ENCODE results near the gene ATP4A. TPM values are rescaled to one million over a fixed set of nuclear protein-coding genes. Genes with fewer than 3 reads are reported as not detected.
A peak's percentile ranks its signal among the peaks of the same experiment; 100 is the strongest.

ATP4A gene
- total and polyA plus RNA-seq, 9 donors: 0.02 TPM; not detected in 8

DNA sequence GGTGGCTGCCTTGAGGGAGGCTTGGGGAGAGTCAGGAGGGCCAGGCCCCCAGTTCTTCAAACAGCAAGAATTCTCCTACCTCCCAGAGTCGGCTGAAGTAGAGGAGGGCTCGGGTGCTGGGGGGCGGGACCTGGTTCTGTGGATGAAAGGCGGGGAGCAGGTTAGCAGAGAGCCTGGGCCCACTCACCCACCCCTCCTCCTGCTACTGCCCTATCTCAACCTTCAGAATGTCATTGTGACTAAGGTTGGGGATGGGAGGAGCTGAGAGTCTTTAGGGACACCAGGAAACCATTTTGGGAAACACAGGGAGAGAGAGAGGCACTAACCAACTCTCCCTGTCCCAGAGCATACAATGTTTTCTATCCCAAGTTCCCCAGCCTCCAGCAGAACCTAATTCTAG lies 60.7 kb downstream of the ATP4A start:
- DNase-seq: no peak
- WGBS, 3 donors: 84 to 90% (median 86%) methylated on average over 4 of the region's 4 CpGs
- Histone ChIP-seq H3K4me1 (ENCODE audit: insufficient read depth) (no peaks in the 10 kb centered on the region), H3K27me3 (no peaks in the 10 kb centered on the region), H3K9me3 (no peaks in the 10 kb centered on the region), H3K27ac (no peak overlapping the region), H3K4me3 (no peak overlapping the region), H3K36me3 (no peaks in the 10 kb centered on the region)
- intact Hi-C loops (cut with DNase I): loop anchor here in 1 of 4 donors (10.0 kb wide), 1 partner anchor 238 kb away; the partner anchor contains the start of gene USF2
- TF ChIP-seq EP300 (IDR thresholded peaks at IDR 0.05): no peak
- TF ChIP-seq, protein P1, sequence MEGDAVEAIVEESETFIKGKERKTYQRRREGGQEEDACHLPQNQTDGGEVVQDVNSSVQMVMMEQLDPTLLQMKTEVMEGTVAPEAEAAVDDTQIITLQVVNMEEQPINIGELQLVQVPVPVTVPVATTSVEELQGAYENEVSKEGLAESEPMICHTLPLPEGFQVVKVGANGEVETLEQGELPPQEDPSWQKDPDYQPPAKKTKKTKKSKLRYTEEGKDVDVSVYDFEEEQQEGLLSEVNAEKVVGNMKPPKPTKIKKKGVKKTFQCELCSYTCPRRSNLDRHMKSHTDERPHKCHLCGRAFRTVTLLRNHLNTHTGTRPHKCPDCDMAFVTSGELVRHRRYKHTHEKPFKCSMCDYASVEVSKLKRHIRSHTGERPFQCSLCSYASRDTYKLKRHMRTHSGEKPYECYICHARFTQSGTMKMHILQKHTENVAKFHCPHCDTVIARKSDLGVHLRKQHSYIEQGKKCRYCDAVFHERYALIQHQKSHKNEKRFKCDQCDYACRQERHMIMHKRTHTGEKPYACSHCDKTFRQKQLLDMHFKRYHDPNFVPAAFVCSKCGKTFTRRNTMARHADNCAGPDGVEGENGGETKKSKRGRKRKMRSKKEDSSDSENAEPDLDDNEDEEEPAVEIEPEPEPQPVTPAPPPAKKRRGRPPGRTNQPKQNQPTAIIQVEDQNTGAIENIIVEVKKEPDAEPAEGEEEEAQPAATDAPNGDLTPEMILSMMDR (IDR thresholded peaks at IDR 0.05): no peak
- TF ChIP-seq POLR2A (IDR thresholded peaks at IDR 0.05): no peak

DNA sequence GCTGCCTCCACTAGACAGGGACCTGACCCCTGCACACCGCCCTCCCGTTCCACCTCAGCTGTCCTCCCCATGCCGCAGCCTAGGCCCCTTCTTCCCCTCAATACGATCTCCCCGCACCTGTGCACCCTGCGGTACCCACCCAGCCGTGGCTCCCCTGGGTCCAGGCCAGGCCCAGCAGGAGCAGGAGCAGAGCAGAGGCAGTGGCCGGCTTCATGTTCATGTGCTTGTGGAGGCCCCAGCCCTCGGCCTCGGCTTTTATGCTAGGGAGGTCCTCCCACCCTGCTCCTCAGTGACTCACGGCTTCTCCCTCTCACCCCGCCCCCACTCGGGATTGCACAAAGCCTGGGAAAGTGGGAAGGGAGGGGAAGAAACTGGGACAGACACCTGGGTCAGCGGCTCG lies 61.8 kb downstream of the ATP4A start:
- TF ChIP-seq POLR2A (IDR thresholded peaks at IDR 0.05) (no peak), EP300 (IDR thresholded peaks at IDR 0.05) (no peak)
- TF ChIP-seq, protein P1 (IDR thresholded peaks at IDR 0.05): no peak
- Histone ChIP-seq H3K27me3 (no peaks in the 10 kb centered on the region), H3K4me1 (ENCODE audit: insufficient read depth) (no peaks in the 10 kb centered on the region), H3K36me3 (no peaks in the 10 kb centered on the region), H3K4me3 (no peak overlapping the region), H3K9me3 (no peaks in the 10 kb centered on the region), H3K27ac (no peak overlapping the region)
- intact Hi-C loops (cut with DNase I): loop anchor here in 1 of 4 donors (10.0 kb wide), 1 partner anchor 237 kb away; the partner anchor contains the start of gene USF2
- DNase-seq: peak in 3 of 5 donors; percentile 35 to 56 (median 54)
- WGBS, 3 donors: 63 to 67% (median 67%) methylated on average over 15 of the region's 15 CpGs

DNA sequence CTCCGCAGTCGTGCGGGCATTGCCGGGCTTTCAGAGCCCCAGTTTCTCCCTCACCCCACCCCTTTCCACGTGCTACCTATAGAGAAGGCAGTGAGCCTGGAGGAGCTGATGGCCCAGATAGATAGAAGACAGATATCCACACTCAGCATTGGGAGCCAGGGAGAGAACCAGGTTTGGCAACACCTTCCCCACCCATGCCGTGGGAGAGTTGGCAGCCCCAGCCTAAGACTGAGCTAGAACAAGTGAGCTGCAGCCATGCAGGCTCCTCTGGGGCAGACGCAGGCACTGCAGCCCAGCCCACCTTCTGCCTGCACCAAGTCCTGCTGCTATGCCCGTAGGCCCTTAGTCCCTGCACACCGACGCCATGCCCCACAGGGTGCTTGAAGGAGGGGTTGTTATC lies 62.8 kb downstream of the ATP4A start:
- no peak overlapping the region for H3K27ac ChIP-seq

More for the DNA sequence above, 62.8 kb downstream of the ATP4A start:
- H3K27me3 ChIP-seq: no peaks in the 10 kb centered on the region
- H3K4me3 ChIP-seq: no peak overlapping the region
- H3K4me1 ChIP-seq (ENCODE audit: insufficient read depth): no peaks in the 10 kb centered on the region
- H3K36me3 ChIP-seq: no peaks in the 10 kb centered on the region
- TF ChIP-seq POLR2A (IDR thresholded peaks at IDR 0.05) (no peak), EP300 (IDR thresholded peaks at IDR 0.05) (no peak)
- TF ChIP-seq, protein P1 (IDR thresholded peaks at IDR 0.05): no peak
- no peaks in the 10 kb centered on the region for H3K9me3 ChIP-seq
- no peak for DNase-seq
- WGBS, 3 donors: 91 to 94% (median 91%) methylated on average over 10 of the region's 10 CpGs
- intact Hi-C loops (cut with DNase I): loop anchor here in 1 of 4 donors (10.0 kb wide), 1 partner anchor 236 kb away; the partner anchor contains the start of gene USF2

Other genes with a start within 250 kb of the ATP4A start
- 100 to 1,000 TPM in 5 of 7 donors, 10 to 100 TPM in 2; 54.2 to 264 (median 137) TPM for gene CD22, start 234.5 kb downstream of the ATP4A start, total RNA-seq
- gene CD22, start 234.5 kb downstream of the ATP4A start, polyA plus RNA-seq: 10 to 100 TPM; 79.4 to 94.2 TPM
- 1 to 10 TPM in 5 of 7 donors, under 1 TPM in 2; 0.11 to 5.0 (median 1.8) TPM for gene FFAR1, start 215.8 kb downstream of the ATP4A start, total RNA-seq
- gene FFAR1, start 215.8 kb downstream of the ATP4A start, polyA plus RNA-seq: under 1 TPM; 0.32 to 0.67 TPM
- under 1 TPM in 4 of 7 donors, not detected in 3; 0.15 to 0.43 (median 0.21) TPM for gene FFAR3, start 205.2 kb downstream of the ATP4A start, total RNA-seq
- gene FFAR3, start 205.2 kb downstream of the ATP4A start, polyA plus RNA-seq: under 1 TPM in 1 of 2 donors, not detected in 1; 0.12 TPM
- gene GPR42, start 192.6 kb downstream of the ATP4A start, total RNA-seq: not detected
- gene GPR42, start 192.6 kb downstream of the ATP4A start, polyA plus RNA-seq: not detected
- under 1 TPM in 2 of 7 donors, not detected in 5; 0.20 to 0.32 TPM for gene FFAR2, start 115.4 kb downstream of the ATP4A start, total RNA-seq
- gene FFAR2, start 115.4 kb downstream of the ATP4A start, polyA plus RNA-seq: under 1 TPM; 0.32 to 0.47 TPM
- gene KRTDAP, start 73.2 kb downstream of the ATP4A start, total RNA-seq: 1 to 10 TPM in 1 of 7 donors, under 1 TPM in 4, not detected in 2; 0.54 to 1.6 (median 0.75) TPM
- not detected for gene KRTDAP, start 73.2 kb downstream of the ATP4A start, polyA plus RNA-seq
- gene DMKN, start 50.0 kb downstream of the ATP4A start, total RNA-seq: 100 to 1,000 TPM in 3 of 7 donors, 10 to 100 TPM in 4; 82.1 to 177 (median 98.4) TPM
- gene DMKN, start 50.0 kb downstream of the ATP4A start, polyA plus RNA-seq: 10 to 100 TPM; 58.3 to 59.0 TPM
- gene SBSN, start 35.3 kb downstream of the ATP4A start, total RNA-seq: not detected
- gene SBSN, start 35.3 kb downstream of the ATP4A start, polyA plus RNA-seq: not detected
- gene GAPDHS, start 30.2 kb downstream of the ATP4A start, total RNA-seq: not detected
- gene GAPDHS, start 30.2 kb downstream of the ATP4A start, polyA plus RNA-seq: not detected
- 10 to 100 TPM; 61.4 to 87.7 (median 66.8) TPM for gene TMEM147, start 18.0 kb downstream of the ATP4A start, total RNA-seq
- 100 to 1,000 TPM in 1 of 2 donors, 10 to 100 TPM in 1; 80.9 to 105 TPM for gene TMEM147, start 18.0 kb downstream of the ATP4A start, polyA plus RNA-seq
- gene PMIS2, start 22.5 kb upstream of the ATP4A start, total RNA-seq: not detected
- not detected for gene PMIS2, start 22.5 kb upstream of the ATP4A start, polyA plus RNA-seq
- gene HAUS5, start 49.1 kb upstream of the ATP4A start, total RNA-seq: 10 to 100 TPM; 10.6 to 24.5 (median 19.5) TPM
- 10 to 100 TPM in 1 of 2 donors, 1 to 10 TPM in 1; 8.8 to 14.8 TPM for gene HAUS5, start 49.1 kb upstream of the ATP4A start, polyA plus RNA-seq
- gene RBM42, start 65.4 kb upstream of the ATP4A start, total RNA-seq: 10 to 100 TPM; 43.0 to 90.4 (median 78.1) TPM
- gene RBM42, start 65.4 kb upstream of the ATP4A start, polyA plus RNA-seq: 10 to 100 TPM in 1 of 2 donors, 1 to 10 TPM in 1; 6.1 to 68.0 TPM
- 1 to 10 TPM in 5 of 7 donors, under 1 TPM in 2; 0.79 to 2.5 (median 1.4) TPM for gene ETV2, start 78.1 kb upstream of the ATP4A start, total RNA-seq
- 1 to 10 TPM in 1 of 2 donors, not detected in 1; 1.9 TPM for gene ETV2, start 78.1 kb upstream of the ATP4A start, polyA plus RNA-seq
- gene COX6B1, start 84.7 kb upstream of the ATP4A start, total RNA-seq: 100 to 1,000 TPM; 181 to 320 (median 243) TPM
- 100 to 1,000 TPM; 466 to 601 TPM for gene COX6B1, start 84.7 kb upstream of the ATP4A start, polyA plus RNA-seq
- not detected for gene UPK1A, start 102.9 kb upstream of the ATP4A start, total RNA-seq
- under 1 TPM; 0.06 to 0.20 TPM for gene UPK1A, start 102.9 kb upstream of the ATP4A start, polyA plus RNA-seq
- gene ZBTB32, start 140.9 kb upstream of the ATP4A start, total RNA-seq: under 1 TPM in 1 of 7 donors, not detected in 6; 0.41 TPM
- not detected for gene ZBTB32, start 140.9 kb upstream of the ATP4A start, polyA plus RNA-seq
- gene KMT2B, start 154.3 kb upstream of the ATP4A start, total RNA-seq: 10 to 100 TPM; 13.0 to 53.7 (median 38.4) TPM
- gene KMT2B, start 154.3 kb upstream of the ATP4A start, polyA plus RNA-seq: 10 to 100 TPM in 1 of 2 donors, 1 to 10 TPM in 1; 8.8 to 27.2 TPM
- 10 to 100 TPM in 3 of 7 donors, 1 to 10 TPM in 4; 3.6 to 12.8 (median 7.6) TPM for gene IGFLR1, start 178.8 kb upstream of the ATP4A start, total RNA-seq
- 1 to 10 TPM in 1 of 2 donors, under 1 TPM in 1; 0.93 to 9.0 TPM for gene IGFLR1, start 178.8 kb upstream of the ATP4A start, polyA plus RNA-seq
- gene U2AF1L4, start 181.8 kb upstream of the ATP4A start, total RNA-seq: 10 to 100 TPM; 16.7 to 37.5 (median 25.6) TPM
- 10 to 100 TPM; 16.7 to 37.7 TPM for gene U2AF1L4, start 181.8 kb upstream of the ATP4A start, polyA plus RNA-seq
- 10 to 100 TPM; 23.4 to 90.4 (median 44.9) TPM for gene PSENEN, start 182.0 kb upstream of the ATP4A start, total RNA-seq
- 10 to 100 TPM; 34.0 to 44.6 TPM for gene PSENEN, start 182.0 kb upstream of the ATP4A start, polyA plus RNA-seq
- 10 to 100 TPM; 14.5 to 25.6 (median 19.1) TPM for gene LIN37, start 184.9 kb upstream of the ATP4A start, total RNA-seq
- 10 to 100 TPM in 1 of 2 donors, 1 to 10 TPM in 1; 9.8 to 24.1 TPM for gene LIN37, start 184.9 kb upstream of the ATP4A start, polyA plus RNA-seq
- 100 to 1,000 TPM in 6 of 7 donors, 10 to 100 TPM in 1; 44.9 to 276 (median 232) TPM for gene HSPB6, start 193.4 kb upstream of the ATP4A start, total RNA-seq
- 100 to 1,000 TPM; 101 to 434 TPM for gene HSPB6, start 193.4 kb upstream of the ATP4A start, polyA plus RNA-seq
- 10 to 100 TPM in 5 of 7 donors, 1 to 10 TPM in 2; 3.3 to 59.0 (median 32.0) TPM for gene PROSER3, start 194.5 kb upstream of the ATP4A start, total RNA-seq
- gene PROSER3, start 194.5 kb upstream of the ATP4A start, polyA plus RNA-seq: 10 to 100 TPM; 12.6 to 12.9 TPM
- gene ARHGAP33, start 211.9 kb upstream of the ATP4A start, total RNA-seq: 10 to 100 TPM; 14.7 to 52.7 (median 46.1) TPM
- gene ARHGAP33, start 211.9 kb upstream of the ATP4A start, polyA plus RNA-seq: 10 to 100 TPM in 1 of 2 donors, under 1 TPM in 1; 0.95 to 18.5 TPM
- gene PRODH2, start 249.2 kb upstream of the ATP4A start, total RNA-seq: under 1 TPM in 1 of 7 donors, not detected in 6; 0.41 TPM
- gene PRODH2, start 249.2 kb upstream of the ATP4A start, polyA plus RNA-seq: not detected

Measured in ovary (tissue), 9 donors.